Measurements from ENCODE around the gene NUP133. TPM values are rescaled to one million over a fixed set of nuclear protein-coding genes. Genes with fewer than 3 reads are reported as not detected.

The NUP133 gene
- total and polyA plus RNA-seq, 10 donors: 15.3 to 42.8 (median 34.7) TPM

GRCh38 chr1:229412056-229412455, 96.1 kb downstream of the NUP133 start:
- WGBS, 5 donors: 82 to 89% (median 87%) methylated on average over 7 of the region's 7 CpGs
- Histone ChIP-seq H3K4me3 (no peak overlapping the region), H3K36me3 (no peaks in the 10 kb centered on the region), H3K4me1 (peaks cover 4 to 26% (median 18%) of the 10 kb centered on the region in 6 donors), H3K9me3 (no peaks in the 10 kb centered on the region), H3K27me3 (replicated peaks in 1 of 7) (peaks cover 5 to 58% (median 38%) of the 10 kb centered on the region in 7 donors), H3K27ac (no peak overlapping the region)
- TF ChIP-seq POLR2AphosphoS5 (IDR thresholded peaks at IDR 0.05) (no peak), POLR2A (IDR thresholded peaks at IDR 0.05) (no peak), CTCF (IDR thresholded peaks at IDR 0.05 in 8 of 11, conservative IDR thresholded peaks at IDR 0.05 in 3 of 11) (no peak)
- intact Hi-C loops (cut with DNase I; ENCODE audit: low total_unique reads): no loop called here
- no peak for DNase-seq

- peaks cover 6 to 31% (median 22%) of the 10 kb centered on the region in 6 donors for H3K4me1 ChIP-seq
Observed at GRCh38 chr1:229411434-229412055, 96.6 kb downstream of the NUP133 start.

GRCh38 chr1:229410692-229411433, 97.3 kb downstream of the NUP133 start:
- WGBS, 5 donors: 27 to 37% (median 32%) methylated on average over 12 to 14 of the region's 14 CpGs
- no peak overlapping the region for H3K27ac ChIP-seq
- peaks cover 6 to 32% (median 22%) of the 10 kb centered on the region in 6 donors for H3K4me1 ChIP-seq
- no peak for TF ChIP-seq POLR2AphosphoS5 (IDR thresholded peaks at IDR 0.05)
- TF ChIP-seq POLR2A (IDR thresholded peaks at IDR 0.05): no peak
- TF ChIP-seq CTCF (IDR thresholded peaks at IDR 0.05 in 8 of 11, conservative IDR thresholded peaks at IDR 0.05 in 3 of 11): no peak
- H3K4me3 ChIP-seq: no peak overlapping the region
- intact Hi-C loops (cut with DNase I; ENCODE audit: low total_unique reads): no loop called here
- H3K36me3 ChIP-seq: no peaks in the 10 kb centered on the region
- no peak for DNase-seq
- H3K27me3 ChIP-seq (replicated peaks in 1 of 7): peaks cover 5 to 70% (median 48%) of the 10 kb centered on the region in 7 donors
- H3K9me3 ChIP-seq: no peaks in the 10 kb centered on the region

More at GRCh38 chr1:229411434-229412055, 96.6 kb downstream of the NUP133 start:
- Histone ChIP-seq H3K9me3 (no peaks in the 10 kb centered on the region), H3K36me3 (no peaks in the 10 kb centered on the region), H3K27me3 (replicated peaks in 1 of 7) (peaks cover 5 to 63% (median 43%) of the 10 kb centered on the region in 7 donors), H3K4me3 (no peak overlapping the region), H3K27ac (no peak overlapping the region)
- intact Hi-C loops (cut with DNase I; ENCODE audit: low total_unique reads): no loop called here
- no peak for DNase-seq
- TF ChIP-seq POLR2AphosphoS5 (IDR thresholded peaks at IDR 0.05) (no peak), POLR2A (IDR thresholded peaks at IDR 0.05) (no peak), CTCF (IDR thresholded peaks at IDR 0.05 in 8 of 11, conservative IDR thresholded peaks at IDR 0.05 in 3 of 11) (no peak)
- WGBS, 5 donors: 46 to 56% (median 52%) methylated on average over 10 to 11 of the region's 11 CpGs

- H3K4me3 ChIP-seq: no peak overlapping the region
- no peaks in the 10 kb centered on the region for H3K36me3 ChIP-seq
- no peak overlapping the region for H3K27ac ChIP-seq
- 16 to 36% (median 25%) methylated on average over 9 of the region's 9 CpGs for WGBS, 5 donors
- H3K9me3 ChIP-seq: no peaks in the 10 kb centered on the region
- TF ChIP-seq CTCF (IDR thresholded peaks at IDR 0.05 in 8 of 11, conservative IDR thresholded peaks at IDR 0.05 in 3 of 11): no peak
- TF ChIP-seq POLR2A (IDR thresholded peaks at IDR 0.05): no peak
- TF ChIP-seq POLR2AphosphoS5 (IDR thresholded peaks at IDR 0.05): no peak
- no peak for DNase-seq
- intact Hi-C loops (cut with DNase I; ENCODE audit: low total_unique reads): no loop called here
- H3K27me3 ChIP-seq (replicated peaks in 1 of 7): peaks cover 5 to 75% (median 52%) of the 10 kb centered on the region in 7 donors
- peaks cover 6 to 32% (median 22%) of the 10 kb centered on the region in 6 donors for H3K4me1 ChIP-seq
Observed at GRCh38 chr1:229410370-229410691, 97.8 kb downstream of the NUP133 start.
